G401.6 (cell line): ENCODE results near the gene PKP4.

ENCODE experiments used
- FAIRE-seq: peaks from 2 replicates; lab custom pipeline; 2012; peaks lifted over from hg19 to GRCh38; lab: Jason Lieb, UNC

The PKP4 gene

DNA sequence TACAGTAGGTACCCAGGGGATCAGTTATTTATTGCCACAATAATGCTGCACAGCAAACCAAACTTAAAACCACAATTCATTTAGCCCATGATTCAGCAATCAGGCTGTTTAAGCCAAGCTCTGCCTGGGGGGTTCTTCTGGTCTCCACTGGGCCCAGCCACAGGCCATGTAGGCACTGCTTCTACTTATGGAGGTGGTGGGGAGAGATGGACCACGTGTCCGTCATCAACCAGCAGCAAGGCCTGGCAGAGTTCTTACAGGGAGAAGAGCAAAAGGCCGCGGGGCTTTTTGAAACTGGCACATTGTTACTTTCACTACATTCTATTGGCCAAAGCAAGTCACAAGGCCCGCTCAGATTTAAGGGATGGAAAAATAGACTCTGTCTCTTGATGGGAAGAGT, 262.1 kb downstream of the PKP4 start:
- no peak for FAIRE-seq

DNA sequence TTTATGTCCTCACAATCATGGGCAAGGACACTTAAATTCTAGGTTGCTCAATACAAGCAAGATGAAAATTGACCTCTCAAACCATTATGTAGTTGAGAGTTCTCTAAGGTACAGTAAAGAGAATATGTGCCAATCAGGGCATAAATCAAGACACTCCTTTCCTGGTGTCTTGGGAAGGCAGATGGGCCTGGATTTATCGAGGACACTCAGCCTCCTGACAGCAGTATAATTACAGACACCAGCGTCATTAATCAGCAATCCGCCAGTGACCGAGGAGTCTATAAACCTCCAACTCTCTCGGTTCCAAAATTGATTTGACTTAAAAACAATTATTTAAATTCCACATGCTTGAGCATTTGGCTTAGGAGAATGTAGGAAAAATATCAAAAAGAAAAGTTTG, 262.7 kb downstream of the PKP4 start:
- no peak for FAIRE-seq

DNA sequence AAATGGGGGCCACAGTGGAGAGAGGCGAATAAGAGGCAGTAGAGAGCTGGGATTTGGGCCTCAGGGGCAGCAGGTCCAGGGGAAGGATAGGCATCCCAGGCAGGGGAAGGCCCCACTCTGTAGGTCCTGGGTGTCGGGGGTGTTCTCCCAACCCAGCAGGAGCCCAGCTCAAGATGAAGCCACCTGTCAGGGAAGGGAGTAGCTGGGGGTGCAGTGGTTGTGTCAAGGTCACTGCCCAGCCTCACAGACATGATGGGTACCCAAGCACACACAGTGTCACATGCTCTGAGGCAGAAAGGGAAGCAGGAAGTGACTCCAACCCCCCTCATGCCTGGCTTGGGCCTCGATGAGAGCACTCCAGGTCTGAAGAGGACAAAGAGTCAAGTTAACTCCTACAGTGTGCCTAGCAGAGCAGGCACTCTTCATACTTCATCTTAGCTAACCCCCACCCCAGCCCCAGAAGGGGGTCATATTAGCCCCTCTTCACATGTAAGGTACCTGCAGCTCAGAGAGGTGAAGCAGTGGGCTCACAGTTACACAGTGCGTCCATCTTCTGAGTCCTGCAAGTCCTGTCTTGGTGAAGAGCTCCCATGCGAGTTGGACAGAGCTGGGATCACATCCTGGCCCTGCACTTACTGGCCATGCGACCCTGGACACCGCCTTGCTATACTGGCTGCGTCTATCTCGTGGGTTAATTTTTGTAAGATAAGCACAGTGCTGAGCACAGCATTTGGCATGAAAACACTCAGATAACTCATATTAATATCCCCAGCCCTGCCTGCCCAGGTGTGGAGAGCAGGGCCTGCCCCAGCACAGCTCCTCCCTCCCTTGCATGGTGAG, 265.7 kb downstream of the PKP4 start:
- FAIRE-seq, result no peak

DNA sequence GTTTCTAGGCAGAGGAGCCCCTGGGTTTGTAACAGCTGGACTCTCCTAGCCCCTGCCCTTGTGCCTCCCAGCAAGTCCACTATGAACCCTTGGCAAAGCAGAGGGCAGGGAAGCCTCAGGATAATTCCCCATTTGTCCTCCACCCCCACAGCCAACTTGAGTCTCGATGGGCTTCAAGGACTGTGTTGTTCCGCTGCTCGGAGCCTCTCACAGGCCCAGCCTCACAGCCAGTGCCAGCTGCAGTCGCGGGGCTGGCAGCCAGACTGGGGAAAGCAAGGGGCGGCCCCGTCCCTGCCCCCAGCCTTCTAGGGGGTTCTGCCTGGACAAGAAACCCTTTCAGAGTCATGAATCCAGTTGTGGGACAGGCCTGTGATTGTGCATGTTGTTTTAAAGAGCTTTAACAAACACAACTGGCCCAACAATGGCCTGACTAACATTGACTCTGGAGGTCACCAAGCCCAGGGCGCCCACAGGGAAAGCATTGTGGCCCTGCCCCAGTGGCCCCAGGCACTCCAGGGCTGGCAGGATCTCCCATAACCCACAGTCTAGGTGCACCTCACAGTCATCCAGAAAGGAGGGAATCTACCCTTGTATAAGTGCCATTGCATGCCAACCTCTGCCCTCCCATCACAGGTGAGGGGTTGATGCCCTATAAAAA, 266.6 kb downstream of the PKP4 start:
- no peak for FAIRE-seq

DNA sequence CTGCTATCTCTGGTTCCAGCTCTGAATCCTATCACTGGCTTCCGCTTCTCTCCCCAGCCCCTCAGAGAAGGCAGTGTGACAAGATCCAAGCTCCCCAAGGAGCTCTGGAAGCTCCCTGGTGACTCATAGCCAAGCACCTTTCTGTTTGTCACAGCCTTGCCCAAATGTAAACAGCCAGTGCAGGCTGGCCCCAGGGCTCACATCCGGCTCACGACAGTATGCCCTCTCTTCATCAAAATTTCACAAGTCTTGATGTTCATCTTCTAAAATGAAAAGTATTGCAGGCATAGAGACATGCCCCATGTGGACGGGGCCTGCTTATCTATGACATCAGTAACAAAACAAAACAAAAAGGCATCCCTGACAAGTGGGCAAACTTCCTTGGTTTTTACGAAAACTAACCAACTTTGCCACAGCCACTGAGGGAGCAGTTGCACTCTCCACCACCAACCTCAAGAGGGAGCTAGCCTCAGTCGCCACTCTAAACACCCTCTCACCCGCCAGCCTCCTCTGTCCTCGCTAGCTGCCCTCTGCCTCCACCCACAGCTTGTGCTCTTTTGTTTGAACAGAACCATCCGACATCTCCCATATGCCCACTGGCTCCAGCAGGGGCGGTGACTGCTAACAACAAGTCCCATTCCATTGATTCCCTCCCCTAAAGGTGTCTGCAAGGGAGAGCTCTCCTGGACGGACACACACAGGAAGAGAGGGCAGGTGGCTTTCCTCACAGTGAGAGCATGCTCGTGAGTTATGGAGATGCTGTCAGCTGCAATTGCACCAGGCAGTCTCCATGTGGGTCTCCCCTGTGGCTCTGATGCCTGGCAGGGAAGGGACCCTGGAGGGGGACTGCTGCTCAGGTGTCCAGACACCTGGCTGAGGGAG, 267.4 kb downstream of the PKP4 start:
- FAIRE-seq, result no peak

DNA sequence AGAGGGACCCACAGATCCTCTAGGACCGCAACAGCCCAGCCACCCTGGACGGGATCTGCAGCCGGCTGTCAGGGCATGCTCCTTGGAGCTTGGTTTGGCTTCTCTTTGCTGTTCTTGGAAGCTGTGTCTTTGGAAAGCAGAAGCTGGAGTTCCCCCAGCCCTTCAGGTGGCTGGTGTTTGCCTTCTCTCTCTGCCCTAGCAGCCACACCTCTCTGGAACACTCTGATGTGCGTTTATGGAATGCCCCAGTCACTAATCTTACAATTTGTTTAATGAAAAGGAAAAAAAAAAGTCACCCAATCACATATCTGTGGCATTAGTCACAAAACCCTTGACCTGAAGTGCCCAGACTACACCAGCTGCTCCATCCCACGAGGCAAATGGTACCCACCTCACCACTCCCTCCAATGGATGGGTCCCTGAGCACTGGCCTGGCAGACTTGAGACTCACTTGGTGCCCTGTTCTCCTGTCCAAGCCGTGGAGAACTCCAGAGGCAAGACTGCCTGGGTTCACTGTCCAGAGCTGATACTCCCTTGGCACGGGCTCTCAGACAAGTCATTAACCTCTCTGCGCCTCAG, 268.1 kb downstream of the PKP4 start:
- FAIRE-seq, result no peak

DNA sequence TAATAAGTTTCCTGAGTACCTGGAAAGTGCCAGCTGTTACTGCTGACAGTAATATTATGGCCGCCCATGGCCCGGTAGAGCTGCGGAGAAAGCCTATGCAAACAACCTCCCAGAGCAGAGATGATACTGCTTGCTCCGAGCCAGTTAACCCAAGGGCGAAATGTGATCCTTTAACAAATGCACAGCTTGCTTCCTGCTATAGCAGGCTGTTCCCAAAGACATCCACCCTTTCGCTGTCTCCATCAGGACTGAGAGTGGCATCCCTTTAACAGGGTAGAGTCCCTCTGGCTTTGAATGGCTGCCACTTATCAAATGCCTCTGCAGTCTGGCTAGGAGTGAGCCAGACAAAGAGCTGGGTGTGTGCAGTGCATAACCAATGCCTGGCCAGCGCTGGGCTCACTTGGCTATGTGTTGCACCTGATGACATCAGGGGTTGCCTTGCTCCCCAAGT, 268.7 kb downstream of the PKP4 start:
- no peak for FAIRE-seq

DNA sequence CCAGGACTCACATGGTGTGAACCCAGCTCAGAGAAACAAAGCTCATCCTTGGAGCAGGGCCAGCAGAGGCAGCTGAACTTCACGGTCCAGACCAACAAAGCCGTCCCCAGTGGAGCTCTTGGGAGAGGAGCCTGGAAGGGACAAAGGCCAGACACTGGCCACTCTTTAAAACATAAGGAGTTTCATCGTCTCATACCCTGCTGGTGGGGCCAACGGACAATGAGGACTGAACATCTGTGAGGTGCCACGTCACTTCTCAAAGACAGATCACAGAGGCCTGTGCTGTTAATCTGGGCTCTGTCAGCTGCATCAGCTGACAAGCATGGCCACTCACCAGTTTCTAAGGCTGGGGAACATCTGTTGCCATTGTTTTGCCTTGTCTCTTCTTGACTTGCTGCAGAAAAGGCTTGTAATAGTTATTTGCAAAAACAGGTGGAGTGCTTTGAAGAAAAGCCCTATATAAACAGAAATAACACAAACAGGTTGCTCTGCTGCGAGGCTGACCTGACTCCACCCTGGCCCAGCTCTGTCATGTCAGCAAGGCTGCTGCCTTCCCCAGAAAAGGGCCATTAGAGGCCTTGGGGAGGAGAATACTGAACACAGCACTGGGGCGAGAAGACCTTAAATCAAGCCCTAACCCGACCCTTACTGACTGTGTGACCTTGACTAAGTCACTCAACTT, 270.3 kb downstream of the PKP4 start:
- FAIRE-seq, result no peak

DNA sequence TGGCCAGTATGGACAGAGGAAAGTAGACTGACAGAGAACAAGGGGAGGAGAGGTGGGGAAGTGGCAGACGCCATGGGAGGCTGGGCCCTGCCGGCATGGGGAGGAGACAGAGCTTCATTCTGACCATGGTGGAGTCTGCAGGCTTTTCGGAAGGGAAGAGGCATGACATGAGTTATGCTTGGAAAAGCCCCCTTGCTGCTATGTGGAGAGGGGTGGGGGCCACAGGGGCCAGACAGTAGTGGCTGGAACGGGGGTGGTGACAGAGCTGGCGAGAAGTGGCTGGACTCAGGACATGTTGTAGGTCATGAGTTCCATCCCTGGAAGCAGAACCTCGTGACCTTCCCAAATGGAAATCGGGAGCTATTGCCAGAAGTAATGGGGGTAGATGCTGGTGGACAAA, 271.7 kb downstream of the PKP4 start:
- no peak for FAIRE-seq

DNA sequence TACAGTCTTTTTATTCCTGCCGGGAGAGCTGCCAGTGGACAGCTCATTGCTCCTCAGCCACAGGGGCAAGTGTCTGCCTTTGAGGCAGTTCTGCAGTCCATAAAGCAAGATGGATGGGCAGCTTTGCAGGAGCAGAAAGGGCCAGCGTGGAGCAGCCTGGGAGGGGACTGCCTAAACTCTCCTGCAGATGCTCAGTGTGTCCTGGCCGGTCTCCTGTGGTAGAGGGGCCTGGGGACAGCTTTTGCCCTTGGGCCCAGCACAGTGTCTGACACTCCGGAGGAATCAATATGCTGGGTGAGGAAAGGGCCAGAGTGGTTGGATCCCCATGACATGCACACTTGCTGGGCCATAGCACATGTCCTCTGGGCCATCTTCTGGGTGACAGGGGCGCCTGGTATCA, 272.7 kb downstream of the PKP4 start:
- no peak for FAIRE-seq

DNA sequence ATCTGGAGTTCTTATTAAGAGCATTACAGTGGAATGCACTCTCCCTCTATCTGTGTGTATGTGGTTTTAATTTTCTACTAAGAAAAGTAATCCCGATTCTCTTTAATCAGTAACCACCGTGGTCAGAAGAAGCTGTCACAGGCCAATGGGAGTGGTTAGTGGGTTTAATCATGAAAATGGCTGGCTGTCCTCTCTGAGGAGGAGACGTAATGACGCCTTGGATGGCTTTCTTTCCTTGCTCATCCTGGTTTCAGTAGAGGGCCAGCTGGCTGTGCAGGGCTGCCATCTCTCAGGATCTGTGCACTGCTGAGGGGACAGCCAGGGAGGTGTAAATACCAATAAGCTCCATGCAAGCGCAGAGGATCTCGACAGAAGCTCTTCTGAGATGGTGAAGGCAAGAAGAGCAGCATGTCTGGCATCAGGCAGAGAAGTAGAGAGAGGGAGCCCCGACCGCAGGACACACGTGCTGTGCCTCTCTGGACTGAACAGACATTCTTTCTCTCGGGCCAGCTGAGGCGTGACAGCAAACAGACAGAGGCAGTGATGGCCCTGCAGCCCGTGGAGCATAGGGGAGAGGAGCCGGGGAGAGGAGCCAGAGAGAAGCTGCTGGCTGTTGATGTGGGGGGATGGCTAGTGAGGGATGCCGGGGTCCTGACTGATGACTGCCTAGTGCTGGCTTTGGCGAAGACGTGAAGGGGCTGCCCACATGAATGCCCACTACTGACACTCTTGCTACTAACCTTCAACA, 273.3 kb downstream of the PKP4 start:
- no peak for FAIRE-seq

DNA sequence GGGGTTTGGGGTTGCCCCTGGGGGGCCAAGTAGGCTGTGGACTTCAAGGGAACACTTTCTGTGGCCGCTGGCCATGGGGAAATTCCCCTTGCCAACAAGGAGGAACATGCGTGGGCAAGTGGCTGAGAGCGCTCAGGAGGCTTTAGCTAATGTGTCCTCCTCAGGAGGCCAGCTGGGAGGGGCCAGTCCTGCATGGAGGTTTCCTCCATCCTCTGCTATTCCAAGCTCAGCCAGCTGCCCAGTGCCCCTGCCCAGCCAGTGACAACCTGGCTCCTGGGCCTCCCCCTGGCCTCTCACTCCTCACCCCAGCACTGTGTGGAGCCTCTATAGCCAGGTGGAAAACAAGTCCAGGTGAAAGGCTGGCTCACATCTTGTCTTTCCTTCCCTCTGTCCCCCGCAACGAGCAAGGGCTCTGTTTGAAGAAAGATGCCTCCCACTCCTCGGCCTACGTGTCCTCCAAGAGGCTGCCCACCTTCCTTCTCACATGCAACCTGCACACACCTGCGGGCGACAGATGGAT, 273.9 kb downstream of the PKP4 start:
- no peak for FAIRE-seq

DNA sequence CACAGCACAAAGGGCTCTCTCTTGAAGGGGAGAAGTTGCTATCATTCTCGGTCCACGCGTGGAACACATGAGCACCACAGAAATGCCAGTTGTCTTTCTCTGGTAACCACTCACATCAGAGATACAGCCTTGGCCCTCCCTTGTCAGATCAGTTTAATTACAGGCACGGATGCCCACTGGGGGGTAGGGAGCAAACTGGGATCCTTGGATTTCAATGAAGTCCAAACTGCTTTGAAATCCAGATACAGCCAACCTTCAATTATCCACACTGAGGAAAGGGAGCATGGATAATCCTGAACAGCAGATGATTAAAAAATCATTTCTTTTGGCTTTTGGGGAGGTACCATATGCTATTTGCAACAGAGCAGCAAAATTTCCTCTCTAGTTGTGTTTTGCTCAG, 274.6 kb downstream of the PKP4 start:
- no peak for FAIRE-seq
